Ishikawa (cell line): Measurements from ENCODE around the gene OPTN.

ENCODE experiments used
- CEBPB ChIP-seq: IDR thresholded peaks from 2 replicates; pipeline ENCODE4 v1.6.1; 2012
- EGR1 ChIP-seq: IDR thresholded peaks from 2 replicates; pipeline ENCODE4 v1.6.1; 2012
- EP300 ChIP-seq: IDR thresholded peaks from 2 replicates; pipeline ENCODE4 v1.6.1; 2012; ENCODE audit warnings: borderline replicate concordance
- FOXM1 ChIP-seq: IDR thresholded peaks from 2 replicates; pipeline ENCODE4 v1.6.1; 2012; ENCODE audit warnings: low read depth, borderline replicate concordance
- RAD21 ChIP-seq: IDR thresholded peaks from 2 replicates; pipeline ENCODE4 v1.6.1; 2012; ENCODE audit warnings: low read depth
- TAF1 ChIP-seq: IDR thresholded peaks from 2 replicates; pipeline ENCODE4 v1.6.1; 2012; ENCODE audit warnings: low read depth, mild to moderate bottlenecking
- TCF12 ChIP-seq: IDR thresholded peaks from 2 replicates; pipeline ENCODE4 v1.6.1; 2012; ENCODE audit warnings: low read depth
- TEAD4 ChIP-seq: IDR thresholded peaks from 2 replicates; pipeline ENCODE4 v1.6.1; 2012
- YY1 ChIP-seq: IDR thresholded peaks from 2 replicates; pipeline ENCODE4 v1.6.1; 2012; ENCODE audit warnings: low read depth
- ZBTB7A ChIP-seq: IDR thresholded peaks from 2 replicates; pipeline ENCODE4 v1.6.1; 2012; ENCODE audit warnings: low read depth
- TF ChIP-seq, protein P1 (sequence below): IDR thresholded peaks from 2 replicates; pipeline ENCODE4 v1.6.1; 2012
- TF ChIP-seq, protein P2 (sequence below): IDR thresholded peaks from 2 replicates; pipeline ENCODE4 v1.6.1; 2012; ENCODE audit warnings: low read depth, mild to moderate bottlenecking
- TF ChIP-seq, protein P3 (sequence below): IDR thresholded peaks from 2 replicates; pipeline ENCODE4 v1.6.1; 2012

- TF ChIP-seq ZBTB7A (no peak), EP300 (no peak), RAD21 (no peak), CEBPB (no peak), TAF1 (no peak), YY1 (no peak), FOXM1 (no peak), TCF12 (no peak), EGR1 (no peak), TEAD4 (no peak)
- TF ChIP-seq, protein P1, sequence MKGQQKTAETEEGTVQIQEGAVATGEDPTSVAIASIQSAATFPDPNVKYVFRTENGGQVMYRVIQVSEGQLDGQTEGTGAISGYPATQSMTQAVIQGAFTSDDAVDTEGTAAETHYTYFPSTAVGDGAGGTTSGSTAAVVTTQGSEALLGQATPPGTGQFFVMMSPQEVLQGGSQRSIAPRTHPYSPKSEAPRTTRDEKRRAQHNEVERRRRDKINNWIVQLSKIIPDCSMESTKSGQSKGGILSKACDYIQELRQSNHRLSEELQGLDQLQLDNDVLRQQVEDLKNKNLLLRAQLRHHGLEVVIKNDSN = no peak
- TF ChIP-seq, protein P2, sequence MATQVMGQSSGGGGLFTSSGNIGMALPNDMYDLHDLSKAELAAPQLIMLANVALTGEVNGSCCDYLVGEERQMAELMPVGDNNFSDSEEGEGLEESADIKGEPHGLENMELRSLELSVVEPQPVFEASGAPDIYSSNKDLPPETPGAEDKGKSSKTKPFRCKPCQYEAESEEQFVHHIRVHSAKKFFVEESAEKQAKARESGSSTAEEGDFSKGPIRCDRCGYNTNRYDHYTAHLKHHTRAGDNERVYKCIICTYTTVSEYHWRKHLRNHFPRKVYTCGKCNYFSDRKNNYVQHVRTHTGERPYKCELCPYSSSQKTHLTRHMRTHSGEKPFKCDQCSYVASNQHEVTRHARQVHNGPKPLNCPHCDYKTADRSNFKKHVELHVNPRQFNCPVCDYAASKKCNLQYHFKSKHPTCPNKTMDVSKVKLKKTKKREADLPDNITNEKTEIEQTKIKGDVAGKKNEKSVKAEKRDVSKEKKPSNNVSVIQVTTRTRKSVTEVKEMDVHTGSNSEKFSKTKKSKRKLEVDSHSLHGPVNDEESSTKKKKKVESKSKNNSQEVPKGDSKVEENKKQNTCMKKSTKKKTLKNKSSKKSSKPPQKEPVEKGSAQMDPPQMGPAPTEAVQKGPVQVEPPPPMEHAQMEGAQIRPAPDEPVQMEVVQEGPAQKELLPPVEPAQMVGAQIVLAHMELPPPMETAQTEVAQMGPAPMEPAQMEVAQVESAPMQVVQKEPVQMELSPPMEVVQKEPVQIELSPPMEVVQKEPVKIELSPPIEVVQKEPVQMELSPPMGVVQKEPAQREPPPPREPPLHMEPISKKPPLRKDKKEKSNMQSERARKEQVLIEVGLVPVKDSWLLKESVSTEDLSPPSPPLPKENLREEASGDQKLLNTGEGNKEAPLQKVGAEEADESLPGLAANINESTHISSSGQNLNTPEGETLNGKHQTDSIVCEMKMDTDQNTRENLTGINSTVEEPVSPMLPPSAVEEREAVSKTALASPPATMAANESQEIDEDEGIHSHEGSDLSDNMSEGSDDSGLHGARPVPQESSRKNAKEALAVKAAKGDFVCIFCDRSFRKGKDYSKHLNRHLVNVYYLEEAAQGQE = no peak
- TF ChIP-seq, protein P3, sequence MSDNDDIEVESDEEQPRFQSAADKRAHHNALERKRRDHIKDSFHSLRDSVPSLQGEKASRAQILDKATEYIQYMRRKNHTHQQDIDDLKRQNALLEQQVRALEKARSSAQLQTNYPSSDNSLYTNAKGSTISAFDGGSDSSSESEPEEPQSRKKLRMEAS = no peak
These were observed 31.5 kb upstream of the OPTN start for GRCh38 chr10:13068484-13068883.
